Glomerular visceral epithelial cell (primary cell): ENCODE measurements around the gene ULK2.
"Not testable (repeated sequence)": the region's sequence is repeated elsewhere in the genome, so short reads cannot be mapped to it uniquely, and the experiment has no call there.

Experiments used
- DNase-seq: peaks from one replicate; pipeline ENCODE4 v3.0.0-alpha.2; 2016; ENCODE audit errors: extremely low spot score

The ULK2 gene

DNA sequence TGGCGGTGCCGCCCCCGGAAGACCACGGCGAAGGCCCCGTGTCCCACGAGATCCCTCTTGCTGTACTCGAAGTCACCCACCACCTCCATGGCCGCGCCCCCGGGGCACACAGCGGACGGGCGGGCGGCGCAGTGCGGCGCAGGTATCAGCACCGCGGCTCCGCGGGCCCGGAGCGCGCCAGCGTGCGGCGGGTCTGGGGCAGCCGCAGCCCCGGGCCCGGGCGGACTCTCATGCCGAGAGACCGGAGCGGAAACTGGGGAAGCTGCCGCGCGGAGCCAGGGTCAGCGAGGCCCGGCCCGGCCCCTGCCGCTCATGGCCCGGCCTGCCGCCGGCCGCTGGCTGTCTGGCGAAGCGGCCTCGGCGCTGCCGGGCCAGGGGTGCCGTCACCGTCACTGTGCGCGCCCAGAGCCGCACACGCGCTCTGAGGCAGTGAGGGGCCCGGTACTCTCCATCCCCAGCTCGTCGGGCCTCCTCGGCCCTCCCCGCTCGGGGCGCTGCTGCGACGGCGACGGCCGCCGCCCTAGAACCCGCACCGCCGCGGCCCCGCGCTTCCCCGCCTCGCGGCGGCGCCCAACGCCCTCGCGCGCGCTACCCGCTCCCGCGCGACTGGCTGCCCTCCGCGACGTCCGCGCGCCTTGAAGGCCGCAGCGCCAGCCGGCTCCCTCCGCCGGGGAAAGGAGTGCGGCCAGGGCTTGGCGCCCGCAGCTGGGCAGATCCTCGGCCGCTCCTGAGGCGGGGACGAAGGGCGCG, at the start of gene ULK2:
ULK2 (minus strand) TSS at position 608 of the 750 bp plus-strand sequence; CDS start at position 89, 519 bp downstream.
- DNase-seq: peak; percentile 56

DNA sequence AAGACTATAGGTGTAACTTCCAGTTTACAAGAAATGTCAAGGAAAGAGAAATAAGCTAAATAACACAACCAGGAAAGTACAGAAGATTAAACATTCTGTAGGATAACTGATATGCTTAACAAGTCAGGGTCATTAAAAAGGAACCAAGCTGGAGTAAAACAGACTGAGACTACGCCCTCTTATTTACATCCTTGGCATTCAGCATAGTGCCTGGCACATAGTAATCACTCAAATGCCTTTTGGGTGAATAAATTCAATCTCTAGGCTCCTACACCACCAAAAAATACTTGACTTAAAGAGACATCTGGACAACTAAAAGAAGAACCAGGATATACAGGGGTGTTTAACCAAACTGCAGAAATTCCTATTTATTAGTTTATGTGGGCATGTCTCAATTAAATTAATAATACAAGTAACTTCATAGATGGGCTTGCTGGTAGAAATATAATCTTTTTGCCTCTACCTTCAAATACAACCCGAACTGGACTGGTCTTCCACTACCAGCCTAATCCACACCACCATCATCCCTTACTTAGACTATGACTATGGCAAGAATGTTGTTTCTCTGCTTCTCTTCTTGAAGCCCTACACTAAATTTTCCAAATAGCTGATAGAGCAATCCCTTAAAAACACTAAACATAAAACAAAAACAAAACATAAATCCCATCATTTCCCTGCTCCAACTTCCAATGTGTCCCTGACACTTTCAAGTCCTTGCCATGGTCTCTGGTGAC, 47.7 kb upstream of the ULK2 start:
- no peak for DNase-seq

DNA sequence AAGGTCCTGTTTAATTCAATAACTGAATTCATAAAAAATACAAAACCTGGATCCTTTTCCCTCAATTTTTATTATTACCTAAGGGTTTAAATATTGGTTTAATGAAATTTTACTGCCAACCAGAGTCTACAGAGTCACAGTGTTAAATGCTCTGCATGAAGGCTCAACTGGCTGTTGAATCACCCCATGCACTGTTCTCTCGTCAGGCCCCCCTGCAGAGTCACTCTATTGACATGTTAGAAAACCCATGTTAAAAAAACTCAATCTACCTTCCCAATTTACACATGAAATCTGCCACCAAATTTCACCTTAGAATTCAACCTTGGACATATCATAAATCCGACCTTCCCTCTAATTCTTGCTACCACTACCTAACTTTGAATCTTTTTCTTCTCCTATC, 43.3 kb upstream of the ULK2 start:
- DNase-seq: no peak

DNA sequence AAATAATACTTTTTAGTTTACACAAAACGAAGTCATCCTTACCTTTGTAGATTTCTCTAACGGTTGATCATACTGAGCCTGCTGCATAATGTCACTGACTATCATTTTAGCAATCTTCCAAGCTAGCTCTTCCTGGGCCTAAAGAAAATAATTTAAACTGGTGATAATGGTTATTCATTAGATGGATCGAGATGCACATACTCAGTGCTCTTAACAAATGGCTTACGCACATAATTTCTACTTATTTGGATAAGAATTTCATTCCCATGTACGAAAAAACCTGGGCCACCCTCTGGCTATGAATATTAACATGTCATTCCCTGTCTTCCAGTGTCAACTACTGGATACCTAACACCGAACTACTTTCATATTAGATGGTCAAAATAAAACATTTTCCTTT, 41.4 kb upstream of the ULK2 start:
- DNase-seq: no peak

DNA sequence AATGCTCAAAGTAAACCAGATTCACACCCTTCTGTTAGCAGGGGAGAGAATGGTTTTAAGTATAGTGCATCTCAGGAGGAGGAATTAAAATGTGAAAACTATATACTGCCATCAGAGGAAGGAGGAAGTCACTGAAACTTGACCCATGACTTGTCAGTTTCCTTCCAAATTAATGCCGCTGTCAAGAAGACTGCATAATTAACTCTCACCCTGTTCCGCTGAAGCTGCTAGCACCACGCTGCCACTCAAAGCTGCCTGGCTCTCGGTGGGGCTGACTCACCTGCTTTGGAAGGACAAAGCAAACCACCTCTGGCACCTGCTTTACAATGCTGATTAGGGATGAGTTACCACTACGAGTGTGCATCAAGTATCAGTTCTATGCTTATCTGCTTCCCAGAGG, 37.8 kb upstream of the ULK2 start:
- no peak for DNase-seq

DNA sequence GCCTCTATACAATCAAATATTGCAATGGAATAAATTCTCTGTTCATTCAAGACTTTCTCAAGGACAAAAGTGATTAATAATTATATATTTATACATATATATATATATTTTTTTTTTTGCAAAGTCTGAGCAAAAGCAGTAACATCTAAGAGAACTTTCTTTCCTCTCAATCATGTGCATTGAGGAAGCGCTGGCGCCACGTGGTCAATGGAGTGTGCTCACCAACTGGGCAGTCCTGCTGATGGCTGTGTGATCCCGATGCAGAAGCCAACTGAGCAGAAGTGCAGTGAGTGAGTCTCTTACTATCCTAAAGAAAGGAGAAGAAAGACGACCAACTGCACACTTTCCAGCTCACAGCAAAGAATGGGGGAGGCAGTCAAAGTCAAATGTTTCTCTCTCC, 37.2 kb upstream of the ULK2 start:
- DNase-seq: no peak

DNA sequence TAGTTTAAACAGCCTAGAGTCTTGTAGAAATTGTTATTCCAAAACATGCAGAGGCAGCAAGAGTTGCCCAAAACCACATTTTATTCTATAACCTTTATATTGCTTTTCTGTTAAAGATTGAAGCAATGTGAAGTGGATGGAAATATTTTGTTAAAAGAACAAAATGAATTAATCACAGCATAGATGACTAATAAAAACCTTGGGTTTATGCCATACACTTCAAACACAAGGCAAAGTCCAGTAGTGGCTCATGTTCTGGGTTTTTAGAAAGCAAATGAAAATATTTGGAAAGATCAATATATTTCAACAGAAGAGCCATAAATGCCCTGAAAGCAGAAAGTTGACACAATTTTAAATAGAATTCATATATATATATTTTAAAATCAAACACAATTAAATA, 36.7 kb upstream of the ULK2 start:
- DNase-seq: no peak

DNA sequence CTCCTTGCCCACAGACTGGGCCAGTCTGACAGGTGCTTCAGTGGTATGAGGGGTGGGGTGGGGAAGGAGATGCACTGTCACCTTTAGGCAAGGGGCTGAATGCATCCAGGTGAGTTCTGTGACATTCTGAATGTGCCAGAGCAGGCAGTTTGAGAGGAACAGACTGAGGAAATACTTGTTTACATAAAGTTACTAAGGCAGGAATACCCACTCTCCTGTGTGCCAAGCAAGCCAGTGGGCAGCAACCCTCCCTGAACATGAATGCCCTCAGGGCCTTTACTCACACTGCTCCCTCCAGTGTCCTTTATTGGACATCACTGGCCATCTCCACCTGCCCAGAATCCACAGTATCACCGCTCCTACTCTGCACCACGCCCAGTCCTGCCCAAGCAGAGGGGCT, 33.1 kb upstream of the ULK2 start:
- DNase-seq: no peak

DNA sequence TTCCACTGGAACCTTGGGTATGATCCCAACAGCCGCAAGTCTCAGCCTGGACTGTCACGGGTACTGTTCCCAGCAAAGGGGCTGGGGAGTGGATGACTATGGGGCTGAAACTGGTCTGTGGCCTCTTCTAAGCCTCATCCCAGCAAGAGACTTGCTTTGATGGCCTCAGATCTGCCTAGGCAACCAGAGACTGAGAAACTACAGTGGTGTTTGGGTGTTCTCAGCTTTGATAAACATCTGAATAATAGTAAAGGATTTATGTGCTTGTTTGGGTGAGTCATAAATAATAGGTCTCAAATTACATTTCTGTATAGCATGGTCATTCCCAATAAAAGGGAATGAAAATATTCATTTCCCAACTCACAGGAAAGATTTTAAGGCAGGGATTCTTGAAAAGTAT, 30.2 kb upstream of the ULK2 start:
- DNase-seq: no peak

DNA sequence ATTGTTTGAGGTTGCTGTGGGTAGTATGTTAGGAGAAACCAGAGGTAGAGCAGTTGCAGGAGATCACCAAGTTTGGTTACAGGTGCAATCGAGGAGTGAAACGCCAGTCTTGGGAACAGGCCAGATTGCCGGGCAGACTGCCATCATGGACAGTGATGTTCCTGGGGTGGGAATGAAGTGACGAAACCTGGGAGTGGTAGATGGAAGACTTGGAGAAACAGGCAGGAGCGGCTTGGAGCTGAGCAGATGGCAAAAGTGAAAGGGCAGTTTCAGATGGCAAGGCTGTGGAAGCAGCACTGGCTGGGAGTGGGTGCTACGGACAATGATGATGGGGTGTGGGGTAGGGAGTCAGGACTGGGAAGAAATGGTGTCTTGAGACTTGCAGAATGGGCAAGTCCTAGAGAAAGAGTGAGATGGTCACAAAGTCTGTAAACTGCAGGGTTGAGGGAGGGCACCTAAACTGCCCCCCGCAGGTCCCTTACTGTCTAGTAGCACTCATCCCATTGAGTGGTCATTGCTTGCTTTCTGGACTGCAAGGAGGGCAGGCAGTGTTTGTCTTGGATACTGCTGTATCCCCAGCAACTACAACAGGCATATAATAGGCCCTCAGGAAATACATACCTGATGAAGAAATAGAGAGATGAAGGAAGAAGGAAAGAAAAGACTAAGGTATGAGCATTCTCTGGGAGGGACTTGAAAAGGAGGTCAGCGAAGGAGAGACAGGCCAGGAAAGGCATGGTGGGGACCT, 29.5 kb upstream of the ULK2 start:
- DNase-seq: no peak

DNA sequence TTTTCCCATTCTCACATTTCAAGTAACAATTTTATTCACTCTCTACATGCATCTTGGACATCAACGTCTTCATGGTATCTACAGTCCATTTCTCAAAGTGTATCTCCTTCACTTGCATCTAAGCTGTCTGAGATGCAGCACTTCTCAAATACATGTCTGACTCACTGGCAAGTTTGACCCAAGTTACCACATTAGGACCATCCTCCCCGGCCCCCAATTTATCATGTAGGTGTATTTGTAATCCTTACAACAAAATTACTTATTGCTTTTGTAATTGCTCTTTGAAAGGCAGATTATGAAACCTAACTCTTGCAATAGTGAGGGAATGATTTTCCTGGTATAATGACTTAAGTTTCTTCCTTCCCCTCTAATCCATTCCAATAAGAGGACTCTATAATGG, 28.9 kb upstream of the ULK2 start:
- no peak for DNase-seq

DNA sequence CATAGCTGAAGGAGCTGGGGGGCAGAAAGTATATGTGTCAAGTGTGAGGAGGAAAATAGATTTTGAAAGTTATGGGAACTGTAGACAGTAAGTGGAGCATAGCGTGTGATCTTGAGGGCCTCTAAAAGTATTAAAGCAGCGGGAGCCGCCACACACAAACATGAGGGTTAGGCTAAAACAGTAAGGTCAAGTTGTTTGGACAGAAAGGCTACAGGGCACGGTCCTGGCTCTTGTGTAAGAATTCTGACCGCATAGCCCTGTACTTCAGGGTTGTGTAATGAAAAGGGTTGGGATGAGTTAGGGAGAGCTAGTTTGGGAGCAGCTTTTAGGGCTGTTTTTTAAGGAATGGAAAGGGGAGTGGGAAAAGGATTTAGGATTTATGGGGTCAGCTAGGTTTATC, 22.8 kb upstream of the ULK2 start:
- not testable (repeated sequence) for DNase-seq

DNA sequence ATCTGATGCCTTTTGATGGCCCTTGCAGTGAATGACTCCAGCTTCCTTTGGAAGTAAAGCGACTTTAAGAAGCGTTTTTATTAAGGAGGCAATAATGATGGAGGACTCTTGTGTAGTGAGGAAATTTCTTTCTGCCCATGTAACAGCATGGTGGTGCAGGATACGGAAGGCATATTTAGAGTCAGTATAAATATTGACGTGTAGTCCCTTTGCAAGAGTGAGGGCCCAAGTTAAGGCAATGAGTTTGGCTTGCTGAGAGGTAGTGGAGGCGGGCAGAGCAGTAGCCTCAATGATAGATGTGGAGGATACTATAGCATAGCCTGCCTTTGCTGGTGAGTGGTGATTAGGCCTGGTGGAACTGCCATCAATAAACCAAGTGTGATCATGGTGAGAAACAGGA, 22.3 kb upstream of the ULK2 start:
- not testable (repeated sequence) for DNase-seq

DNA sequence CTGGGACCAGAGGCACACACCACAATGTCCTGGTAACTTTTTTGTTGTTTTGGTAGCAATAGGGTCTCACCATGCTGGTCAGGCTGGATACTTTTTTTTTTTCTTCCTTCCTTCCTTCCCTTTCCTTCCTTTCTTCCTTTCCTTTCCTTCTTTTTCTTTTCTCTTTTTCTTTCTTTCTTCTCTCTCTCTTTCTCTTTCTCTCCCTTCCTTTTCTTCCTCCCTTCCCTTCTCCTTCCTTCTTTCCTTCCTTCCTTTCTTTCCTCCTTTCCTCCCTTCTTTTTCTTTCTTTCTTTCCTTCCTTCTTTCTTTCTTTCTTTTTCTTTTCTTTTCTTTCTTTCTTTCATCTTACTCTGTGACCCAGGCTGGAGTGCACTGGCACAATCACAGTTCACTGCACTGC, 18.4 kb upstream of the ULK2 start:
- DNase-seq: no peak

DNA sequence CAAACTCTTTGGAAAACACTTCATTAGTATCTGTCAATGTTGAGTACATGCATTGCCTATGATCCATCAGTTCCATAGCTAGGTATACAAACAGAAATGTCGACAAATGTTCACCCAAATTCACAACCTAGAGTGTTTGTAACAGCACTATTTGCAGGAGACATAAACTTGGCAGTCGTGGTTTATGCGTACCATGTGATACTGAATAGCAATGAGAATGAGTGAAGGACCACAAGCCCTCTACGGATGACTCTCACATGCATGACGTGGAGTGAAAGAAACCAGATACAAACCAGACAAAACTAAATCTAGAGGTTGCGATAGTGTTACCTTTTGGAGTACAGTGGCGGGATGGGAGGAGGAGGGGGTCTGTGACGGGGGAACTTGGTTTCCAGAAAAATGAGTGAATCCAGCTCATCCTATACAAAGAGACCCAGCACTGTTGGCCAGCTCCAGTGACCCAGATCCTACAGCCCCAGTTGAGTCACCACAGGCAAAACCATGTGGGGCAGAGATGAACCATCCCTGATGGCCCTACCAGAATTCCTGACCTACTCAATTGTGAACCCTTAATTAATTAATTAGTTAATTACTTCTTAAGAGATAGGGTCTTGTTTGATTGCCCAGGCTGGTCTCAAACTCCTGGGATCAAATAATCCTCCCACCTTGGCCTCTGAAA, 15.9 kb upstream of the ULK2 start:
- DNase-seq: no peak

DNA sequence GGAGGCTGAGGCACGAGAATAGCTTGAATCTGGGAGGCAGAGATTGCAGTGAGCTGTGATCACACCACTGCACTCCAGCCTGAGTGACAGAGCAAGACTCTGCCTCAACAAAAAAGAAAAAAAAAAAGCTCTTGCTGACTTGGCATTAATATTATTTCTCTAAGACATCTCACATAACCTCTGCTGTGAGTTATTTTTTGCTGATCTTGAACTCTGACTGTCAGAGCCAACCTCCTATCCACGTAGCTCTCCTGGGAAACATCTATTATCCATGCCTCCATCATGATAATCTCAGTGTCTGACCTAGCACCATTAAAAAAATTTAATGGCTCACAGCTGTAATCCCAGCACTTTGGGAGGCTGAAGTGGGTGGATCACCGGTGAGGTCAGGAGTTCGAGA, 12.7 kb upstream of the ULK2 start:
- no peak for DNase-seq

DNA sequence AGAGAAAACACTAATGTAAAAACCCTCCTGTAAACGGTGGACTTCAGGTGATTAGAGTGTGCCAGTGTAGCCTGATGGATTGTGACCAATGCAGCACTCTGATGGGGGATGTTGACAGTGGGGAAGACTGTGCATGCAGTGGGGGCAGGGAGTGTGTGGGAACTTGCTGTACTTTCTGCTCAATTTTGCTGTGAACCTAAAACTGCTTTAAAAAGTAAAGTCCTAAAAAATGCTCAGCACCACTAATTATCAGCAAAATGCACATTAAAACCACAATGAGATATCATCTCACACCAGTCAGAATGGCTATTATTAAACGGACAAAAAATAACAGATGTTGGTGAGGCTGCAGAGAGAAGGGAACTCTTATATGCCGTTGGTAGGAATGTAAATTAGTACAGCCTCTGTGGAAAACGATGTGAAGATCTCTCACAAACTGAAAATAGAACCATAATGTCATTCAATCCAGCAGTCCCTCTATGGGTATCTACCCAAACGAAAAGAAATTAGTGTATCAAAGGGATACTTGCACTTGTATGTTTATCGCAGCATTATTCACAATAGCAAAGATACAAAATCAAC, 9.7 kb upstream of the ULK2 start:
- no peak for DNase-seq

DNA sequence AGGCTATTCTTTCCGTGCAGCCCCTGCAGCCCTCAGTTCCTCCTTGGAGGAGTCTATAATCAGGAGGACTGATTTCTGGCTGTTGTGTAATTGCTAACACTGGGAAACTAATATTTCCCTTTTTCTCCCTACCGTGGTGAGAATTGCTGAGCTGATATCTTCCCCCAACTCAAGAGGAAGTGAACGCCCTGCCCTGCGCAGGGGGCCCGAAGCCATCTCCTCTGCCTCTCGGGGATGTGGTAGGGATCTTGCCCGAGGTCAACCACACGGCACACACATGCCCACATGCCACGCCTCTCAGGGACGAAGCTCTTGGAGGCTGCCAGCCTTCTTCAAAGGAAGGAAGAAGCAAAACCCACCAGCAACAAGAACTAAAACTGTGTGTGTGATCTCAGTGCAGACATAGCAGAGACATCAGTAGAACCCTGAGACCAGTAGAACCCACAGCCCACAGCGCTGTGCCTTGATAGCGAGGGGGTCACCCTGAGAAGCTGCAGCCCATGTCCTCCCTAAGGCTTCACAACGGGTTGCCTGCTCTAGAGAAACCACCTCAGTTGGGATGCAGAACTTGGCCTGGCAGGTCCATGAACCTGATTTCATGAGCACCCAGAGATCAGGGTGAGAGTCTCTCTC, 8.9 kb upstream of the ULK2 start:
- no peak for DNase-seq

DNA sequence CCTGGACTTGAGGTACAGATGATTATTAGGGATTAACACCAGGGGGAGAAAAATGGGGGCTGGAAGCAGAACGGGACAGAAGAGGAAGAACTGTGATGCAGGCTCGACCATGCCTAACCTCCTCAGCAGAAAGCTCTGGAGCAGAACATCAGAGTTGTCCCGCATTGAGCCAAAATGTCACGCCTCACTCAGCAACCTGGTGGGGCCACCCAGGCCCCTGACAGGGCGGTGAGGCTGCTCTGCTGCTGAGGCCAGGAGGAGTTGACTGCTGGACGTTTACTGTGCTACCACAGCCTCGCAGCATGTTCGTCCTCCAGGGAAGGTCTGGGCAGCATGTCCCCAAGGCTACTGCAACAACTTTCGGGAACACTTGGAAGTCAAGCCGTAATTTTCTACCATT, 6.5 kb upstream of the ULK2 start:
- no peak for DNase-seq

DNA sequence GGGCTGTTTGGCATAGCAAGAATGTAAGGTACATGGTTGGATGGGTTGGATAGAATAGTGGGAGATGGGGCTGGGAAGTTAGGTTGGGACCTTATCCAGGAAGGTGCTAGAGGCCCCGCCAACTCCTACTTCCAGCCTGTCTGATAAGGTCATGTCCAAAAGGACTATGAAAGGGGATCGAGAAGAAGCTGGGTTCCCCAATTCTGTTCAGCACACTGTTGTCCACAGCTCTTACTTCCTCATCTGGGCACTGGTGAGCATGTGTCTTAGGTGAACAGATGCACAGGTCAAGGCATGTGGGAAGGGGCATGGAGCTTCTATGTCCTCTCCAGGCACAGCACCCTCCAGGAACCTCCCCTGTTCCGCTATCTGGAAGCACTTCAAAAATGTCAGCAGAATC, 5.6 kb upstream of the ULK2 start:
- DNase-seq: no peak

DNA sequence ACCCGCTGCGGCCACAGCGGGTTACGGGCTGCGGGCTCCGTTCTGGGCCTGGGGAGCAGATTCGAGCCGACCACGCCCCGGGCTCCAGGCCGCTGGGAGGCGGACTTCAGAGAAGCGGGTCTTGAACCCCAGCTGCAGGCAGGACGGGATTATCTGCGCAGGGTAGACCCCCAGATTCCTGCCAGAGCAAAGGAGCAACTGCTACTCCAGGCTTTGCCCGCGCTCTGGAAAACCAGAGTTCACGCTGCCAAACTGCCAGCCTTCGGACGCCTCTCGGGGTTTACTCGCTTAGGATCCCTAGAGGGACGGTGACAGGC, 301 bp upstream of the ULK2 start:
- DNase-seq: no peak

DNA sequence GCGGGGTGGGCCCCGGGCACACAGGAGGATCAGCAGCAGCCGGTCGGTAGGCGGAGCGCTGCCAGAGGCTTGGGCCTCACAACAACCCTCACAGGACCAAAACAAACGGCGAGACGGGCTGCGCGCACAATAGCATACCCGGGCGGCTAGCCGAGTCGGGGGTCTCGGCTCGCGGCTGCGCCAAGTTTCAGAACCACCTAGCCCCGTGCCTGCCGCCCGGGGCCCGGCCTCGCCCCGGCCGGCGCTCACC, 732 bp downstream of the ULK2 start:
- peak; percentile 52 for DNase-seq
